Measurements from ENCODE around the gene TOP2A.
"Not testable (repeated sequence)": the region's sequence is repeated elsewhere in the genome, so short reads cannot be mapped to it uniquely, and the experiment has no call there.

Gene TOP2A

GRCh38 chr17:40425741-40426140 is 8.0 kb upstream of the TOP2A start:
- no peak for DNase-seq

GRCh38 chr17:40422990-40423633 is 5.4 kb upstream of the TOP2A start:
- DNase-seq = no peak

- DNase-seq = no peak
Measured at GRCh38 chr17:40419559-40420331, 2.0 kb upstream of the TOP2A start.

GRCh38 chr17:40418428-40418706 is 671 bp upstream of the TOP2A start:
- no peak for DNase-seq

- no peak for DNase-seq
Measured at GRCh38 chr17:40417258-40417608, 463 bp downstream of the TOP2A start.

GRCh38 chr17:40416671-40417070 is 1.0 kb downstream of the TOP2A start:
- no peak for DNase-seq

GRCh38 chr17:40415390-40415789 is 2.3 kb downstream of the TOP2A start:
- DNase-seq = no peak

- not testable (repeated sequence) for DNase-seq
Measured at GRCh38 chr17:40414312-40414711, 3.4 kb downstream of the TOP2A start.

- DNase-seq = no peak
Measured at GRCh38 chr17:40412880-40413279, 4.8 kb downstream of the TOP2A start.

- no peak for DNase-seq
Measured at GRCh38 chr17:40411821-40412220, 5.9 kb downstream of the TOP2A start.

GRCh38 chr17:40410082-40410481 is 7.6 kb downstream of the TOP2A start:
- no peak for DNase-seq

- not testable (repeated sequence) for DNase-seq
Measured at GRCh38 chr17:40409540-40409939, 8.2 kb downstream of the TOP2A start.

GRCh38 chr17:40407460-40407859 is 10.2 kb downstream of the TOP2A start:
- DNase-seq = no peak

GRCh38 chr17:40404003-40404402 is 13.7 kb downstream of the TOP2A start:
- DNase-seq = no peak

- DNase-seq = no peak
Measured at GRCh38 chr17:40402668-40403067, 15.0 kb downstream of the TOP2A start.

- DNase-seq = no peak
Measured at GRCh38 chr17:40399185-40399584, 18.5 kb downstream of the TOP2A start.

- DNase-seq = not testable (repeated sequence)
Measured at GRCh38 chr17:40386555-40386954, 31.1 kb downstream of the TOP2A start.

GRCh38 chr17:40382251-40382650 is 35.4 kb downstream of the TOP2A start:
- no peak for DNase-seq

GRCh38 chr17:40378966-40379365 is 38.7 kb downstream of the TOP2A start:
- DNase-seq = no peak

- DNase-seq = no peak
Measured at GRCh38 chr17:40377832-40378231, 39.9 kb downstream of the TOP2A start.

GRCh38 chr17:40376541-40376940 is 41.2 kb downstream of the TOP2A start:
- DNase-seq = not testable (repeated sequence)

- not testable (repeated sequence) for DNase-seq
Measured at GRCh38 chr17:40375786-40376185, 41.9 kb downstream of the TOP2A start.

- no peak for DNase-seq
Measured at GRCh38 chr17:40374821-40375498, 42.7 kb downstream of the TOP2A start.

- DNase-seq = no peak
Measured at GRCh38 chr17:40373999-40374398, 43.7 kb downstream of the TOP2A start.
